ENCODE data around the gene ADAMTS16.

Gene ADAMTS16

GRCh38 chr5:5139336-5139776 is 774 bp upstream of the ADAMTS16 start:
- TF ChIP-seq POLR2AphosphoS5 (IDR thresholded peaks at IDR 0.05; ENCODE audit: low read depth, low read length): no peak
- TF ChIP-seq TAF1 (IDR thresholded peaks at IDR 0.05; ENCODE audit: low read depth, low read length): no peak
- TF ChIP-seq POLR2A (IDR thresholded peaks at IDR 0.05; ENCODE audit: low read depth, low read length): no peak
- no peak for TF ChIP-seq POU2F2 (IDR thresholded peaks at IDR 0.05; ENCODE audit: low read depth, low read length)
- no peak for TF ChIP-seq PAX5 (IDR thresholded peaks at IDR 0.05; ENCODE audit: insufficient read depth, low read length, severe bottlenecking)
- TF ChIP-seq SPI1 (IDR thresholded peaks at IDR 0.05; ENCODE audit: low read depth, low read length): no peak
- DNase-seq (ENCODE audit: insufficient read length, low spot score) (no peak), FAIRE-seq (no peak)

GRCh38 chr5:5140479-5141338 is 579 bp downstream of the ADAMTS16 start:
- TF ChIP-seq SPI1 (IDR thresholded peaks at IDR 0.05; ENCODE audit: low read depth, low read length): no peak
- TF ChIP-seq PAX5 (IDR thresholded peaks at IDR 0.05; ENCODE audit: insufficient read depth, low read length, severe bottlenecking): no peak
- no peak for TF ChIP-seq POU2F2 (IDR thresholded peaks at IDR 0.05; ENCODE audit: low read depth, low read length)
- no peak for TF ChIP-seq TAF1 (IDR thresholded peaks at IDR 0.05; ENCODE audit: low read depth, low read length)
- TF ChIP-seq POLR2AphosphoS5 (IDR thresholded peaks at IDR 0.05; ENCODE audit: low read depth, low read length): no peak
- no peak for TF ChIP-seq POLR2A (IDR thresholded peaks at IDR 0.05; ENCODE audit: low read depth, low read length)
- FAIRE-seq: no peak
- DNase-seq (ENCODE audit: insufficient read length, low spot score): no peak

GRCh38 chr5:5141339-5141599 is 1.1 kb downstream of the ADAMTS16 start:
- FAIRE-seq (no peak), DNase-seq (ENCODE audit: insufficient read length, low spot score) (no peak)
- TF ChIP-seq PAX5 (IDR thresholded peaks at IDR 0.05; ENCODE audit: insufficient read depth, low read length, severe bottlenecking): no peak

- TF ChIP-seq POU2F2 (IDR thresholded peaks at IDR 0.05; ENCODE audit: low read depth, low read length) (no peak), POLR2A (IDR thresholded peaks at IDR 0.05; ENCODE audit: low read depth, low read length) (no peak)
- DNase-seq (ENCODE audit: insufficient read length, low spot score): no peak
- no peak for FAIRE-seq
These were observed 1.7 kb downstream of the ADAMTS16 start for GRCh38 chr5:5141625-5142525.

- FAIRE-seq: no peak
- TF ChIP-seq POLR2A (IDR thresholded peaks at IDR 0.05; ENCODE audit: low read depth, low read length) (no peak), SPI1 (IDR thresholded peaks at IDR 0.05; ENCODE audit: low read depth, low read length) (no peak), TAF1 (IDR thresholded peaks at IDR 0.05; ENCODE audit: low read depth, low read length) (no peak), PAX5 (IDR thresholded peaks at IDR 0.05; ENCODE audit: insufficient read depth, low read length, severe bottlenecking) (no peak), POU2F2 (IDR thresholded peaks at IDR 0.05; ENCODE audit: low read depth, low read length) (no peak)
- no peak for DNase-seq (ENCODE audit: insufficient read length, low spot score)
These were observed 4.3 kb downstream of the ADAMTS16 start for GRCh38 chr5:5144441-5144840.

GRCh38 chr5:5145651-5146529 is 5.8 kb downstream of the ADAMTS16 start:
- DNase-seq (ENCODE audit: insufficient read length, low spot score) (no peak), FAIRE-seq (no peak)
- no peak for TF ChIP-seq PAX5 (IDR thresholded peaks at IDR 0.05; ENCODE audit: insufficient read depth, low read length, severe bottlenecking)
- TF ChIP-seq TAF1 (IDR thresholded peaks at IDR 0.05; ENCODE audit: low read depth, low read length): no peak
- no peak for TF ChIP-seq POU2F2 (IDR thresholded peaks at IDR 0.05; ENCODE audit: low read depth, low read length)
- no peak for TF ChIP-seq POLR2AphosphoS5 (IDR thresholded peaks at IDR 0.05; ENCODE audit: low read depth, low read length)
- TF ChIP-seq SPI1 (IDR thresholded peaks at IDR 0.05; ENCODE audit: low read depth, low read length): no peak
- TF ChIP-seq POLR2A (IDR thresholded peaks at IDR 0.05; ENCODE audit: low read depth, low read length): no peak

- TF ChIP-seq POLR2AphosphoS5 (IDR thresholded peaks at IDR 0.05; ENCODE audit: low read depth, low read length): no peak
- no peak for TF ChIP-seq POU2F2 (IDR thresholded peaks at IDR 0.05; ENCODE audit: low read depth, low read length)
- no peak for TF ChIP-seq TAF1 (IDR thresholded peaks at IDR 0.05; ENCODE audit: low read depth, low read length)
- TF ChIP-seq SPI1 (IDR thresholded peaks at IDR 0.05; ENCODE audit: low read depth, low read length): no peak
- TF ChIP-seq PAX5 (IDR thresholded peaks at IDR 0.05; ENCODE audit: insufficient read depth, low read length, severe bottlenecking): no peak
- no peak for TF ChIP-seq POLR2A (IDR thresholded peaks at IDR 0.05; ENCODE audit: low read depth, low read length)
- no peak for FAIRE-seq
- DNase-seq (ENCODE audit: insufficient read length, low spot score): no peak
These were observed 6.5 kb downstream of the ADAMTS16 start for GRCh38 chr5:5146530-5147160.

GRCh38 chr5:5149154-5149553 is 9.0 kb downstream of the ADAMTS16 start:
- TF ChIP-seq POU2F2 (IDR thresholded peaks at IDR 0.05; ENCODE audit: low read depth, low read length) (no peak), POLR2A (IDR thresholded peaks at IDR 0.05; ENCODE audit: low read depth, low read length) (no peak), SPI1 (IDR thresholded peaks at IDR 0.05; ENCODE audit: low read depth, low read length) (no peak), TAF1 (IDR thresholded peaks at IDR 0.05; ENCODE audit: low read depth, low read length) (no peak), POLR2AphosphoS5 (IDR thresholded peaks at IDR 0.05; ENCODE audit: low read depth, low read length) (no peak), PAX5 (IDR thresholded peaks at IDR 0.05; ENCODE audit: insufficient read depth, low read length, severe bottlenecking) (no peak)
- no peak for FAIRE-seq
- no peak for DNase-seq (ENCODE audit: insufficient read length, low spot score)

GRCh38 chr5:5150667-5151066 is 10.5 kb downstream of the ADAMTS16 start:
- no peak for DNase-seq (ENCODE audit: insufficient read length, low spot score)
- no peak for FAIRE-seq
- TF ChIP-seq POU2F2 (IDR thresholded peaks at IDR 0.05; ENCODE audit: low read depth, low read length) (no peak), POLR2AphosphoS5 (IDR thresholded peaks at IDR 0.05; ENCODE audit: low read depth, low read length) (no peak), SPI1 (IDR thresholded peaks at IDR 0.05; ENCODE audit: low read depth, low read length) (no peak), POLR2A (IDR thresholded peaks at IDR 0.05; ENCODE audit: low read depth, low read length) (no peak), TAF1 (IDR thresholded peaks at IDR 0.05; ENCODE audit: low read depth, low read length) (no peak), PAX5 (IDR thresholded peaks at IDR 0.05; ENCODE audit: insufficient read depth, low read length, severe bottlenecking) (no peak)
